H1 (cell line): Measurements from ENCODE around the gene RWDD1. TPM values are rescaled to one million over a fixed set of nuclear protein-coding genes. Genes with fewer than 3 reads are reported as not detected.

Source experiments
- CTCF ChIA-PET: fragments of 300-600 bp; sonication (Branson Sonifier 250); formaldehyde crosslinking; loops from one replicate; lab custom pipeline; 2021; ENCODE audit not compliant: partially characterized antibody; lab: Charles Lee
- POLR2A ChIA-PET: fragments of 300-600 bp; sonication (Branson Sonifier 250); formaldehyde crosslinking; loops from one replicate; lab custom pipeline; 2021; ENCODE audit warnings: inconsistent platforms; ENCODE audit not compliant: partially characterized antibody; lab: Charles Lee
- DNase-seq, 2 experiments: peaks; one replicate each; pipeline versions ENCODE4 v3.0.0 to v3.0.0-alpha.2; 2010 to 2022; ENCODE audit warnings: low spot score in 2 of 2, low read depth in 1 of 2, mixed read lengths in 1 of 2
- FAIRE-seq: peaks from 2 replicates; lab custom pipeline; 2011; peaks lifted over from hg19 to GRCh38; lab: Jason Lieb, UNC
- H2AFZ ChIP-seq: 2 replicates; pipeline ENCODE4 v1.8.1; 2012; ENCODE audit warnings: low read length, inconsistent platforms
- H2AK5ac ChIP-seq: 2 replicates; pipeline ENCODE4 v1.6.1; 2013; ENCODE audit warnings: low read depth, low read length
- H2BK120ac ChIP-seq: replicated peaks from 2 replicates; pipeline ENCODE3; 2013; ENCODE audit warnings: low read depth, low read length, inconsistent platforms
- H2BK12ac ChIP-seq: 2 replicates; pipeline ENCODE4 v1.6.1; 2013; ENCODE audit warnings: low read depth, low read length
- H2BK15ac ChIP-seq: 2 replicates; pipeline ENCODE4 v1.6.1; 2013; ENCODE audit warnings: low read length
- H2BK20ac ChIP-seq: 2 replicates; pipeline ENCODE4 v1.6.1; 2013; ENCODE audit warnings: low read length
- H2BK5ac ChIP-seq: 2 replicates; pipeline ENCODE4 v1.6.1; 2013; ENCODE audit warnings: low read depth, low read length
- H3K14ac ChIP-seq: 2 replicates; pipeline ENCODE4 v1.6.1; 2013; ENCODE audit warnings: inconsistent platforms; ENCODE audit not compliant: insufficient read length
- H3K18ac ChIP-seq: 2 replicates; pipeline ENCODE4 v1.6.1; 2013; ENCODE audit warnings: low read length; ENCODE audit errors: extremely low read depth
- H3K23ac ChIP-seq: 2 replicates; pipeline ENCODE4 v1.6.1; 2013; ENCODE audit warnings: inconsistent platforms; ENCODE audit not compliant: insufficient read length
- H3K23me2 ChIP-seq: 2 replicates; pipeline ENCODE4 v1.6.1; 2013; ENCODE audit warnings: low read depth, low read length
- H3K27ac ChIP-seq: 2 replicates; pipeline ENCODE4 v1.6.1; 2011; ENCODE audit warnings: low read depth, low read length, inconsistent platforms
- H3K27me3 ChIP-seq, 4 experiments: replicated peaks in 1 of 4; 1 replicate in 1 of 4; 2 replicates in 3 of 4; pipeline versions ENCODE4 v1.6.1 to v1.8.1; 2011 to 2013; ENCODE audit warnings: low read length in 3 of 4, mild to moderate bottlenecking in 3 of 4, inconsistent platforms in 2 of 4, mixed read lengths in 2 of 4, moderate library complexity in 1 of 4; ENCODE audit not compliant: control insufficient read depth in 3 of 4, insufficient read depth in 3 of 4; ENCODE audit errors: extremely low read depth in 1 of 4
- H3K36me3 ChIP-seq, 4 experiments: 2 replicates each; pipeline versions ENCODE4 v1.6.1 to v1.8.1; 2011 to 2013; ENCODE audit warnings: mild to moderate bottlenecking in 4 of 4, low read length in 3 of 4, moderate library complexity in 2 of 4, control low read depth in 1 of 4, inconsistent platforms in 1 of 4; ENCODE audit not compliant: insufficient read depth in 4 of 4, control insufficient read depth in 2 of 4
- H3K4ac ChIP-seq: replicated peaks from 2 replicates; pipeline ENCODE3; 2013; ENCODE audit warnings: low read length, low read depth, mixed read lengths, inconsistent platforms; ENCODE audit not compliant: insufficient read length
- H3K4me1 ChIP-seq, 4 experiments: replicated peaks in 1 of 4; 1 replicate in 1 of 4; 2 replicates in 3 of 4; pipeline versions ENCODE4 v1.6.1 to v1.8.1; 2011 to 2013; ENCODE audit warnings: low read length in 3 of 4, inconsistent platforms in 2 of 4, mixed read lengths in 1 of 4; ENCODE audit not compliant: insufficient read depth in 4 of 4, control insufficient read depth in 3 of 4
- H3K4me2 ChIP-seq, 2 experiments: 2 replicates each; pipeline versions ENCODE4 v1.6.1 to v1.8.1; 2011 to 2013; ENCODE audit warnings: low read depth in 2 of 2, low read length in 2 of 2, control low read depth in 1 of 2, inconsistent platforms in 1 of 2, mild to moderate bottlenecking in 1 of 2; ENCODE audit not compliant: insufficient read depth in 1 of 2
- H3K4me3 ChIP-seq, 4 experiments: fragments of 200-600, 300-600 bp in 1 of 4; sonication (generic), shearing (Covaris generic), sonication (Bioruptor Twin) in 1 of 4; 2 replicates each; pipeline versions ENCODE4 v1.5.1 to v1.8.1; 2011 to 2016; ENCODE audit warnings: low read length in 4 of 4, low read depth in 3 of 4, control low read depth in 2 of 4, inconsistent platforms in 2 of 4, mild to moderate bottlenecking in 2 of 4, mixed read lengths in 1 of 4, moderate library complexity in 1 of 4; ENCODE audit not compliant: insufficient read depth in 2 of 4; ENCODE audit errors: extremely low read depth in 1 of 4
- H3K56ac ChIP-seq: replicated peaks from 2 replicates; pipeline ENCODE3; 2013; ENCODE audit warnings: low read depth, mild to moderate bottlenecking, mixed read lengths, low read length, inconsistent platforms; ENCODE audit not compliant: insufficient read length
- H3K79me1 ChIP-seq: 2 replicates; pipeline ENCODE4 v1.6.1; 2013; ENCODE audit warnings: low read depth, low read length, control low read depth
- H3K79me2 ChIP-seq, 2 experiments: 2 replicates each; pipeline versions ENCODE4 v1.6.1 to v1.8.1; 2012 to 2013; ENCODE audit warnings: low read length in 2 of 2, mild to moderate bottlenecking in 2 of 2, inconsistent platforms in 1 of 2; ENCODE audit not compliant: insufficient read depth in 2 of 2, control insufficient read depth in 1 of 2
- H3K9ac ChIP-seq, 4 experiments: replicated peaks in 1 of 4; 1 replicate in 1 of 4; 2 replicates in 3 of 4; pipeline versions ENCODE4 v1.6.1 to v1.8.1; 2011 to 2013; ENCODE audit warnings: low read depth in 3 of 4, low read length in 3 of 4, control low read depth in 2 of 4, mild to moderate bottlenecking in 2 of 4, moderate library complexity in 2 of 4, inconsistent platforms in 1 of 4; ENCODE audit errors: extremely low read depth in 1 of 4
- H3K9me3 ChIP-seq, 2 experiments: 2 replicates each; pipeline versions ENCODE4 v1.6.1 to v1.8.1; 2012 to 2013; ENCODE audit warnings: mild to moderate bottlenecking in 2 of 2, moderate library complexity in 2 of 2, control low read depth in 1 of 2, inconsistent platforms in 1 of 2, low read depth in 1 of 2, low read length in 1 of 2, mixed read lengths in 1 of 2; ENCODE audit not compliant: insufficient read depth in 2 of 2
- H4K20me1 ChIP-seq, 2 experiments: replicated peaks in 1 of 2; 2 replicates each; pipeline versions ENCODE3 to v1.8.1; 2011 to 2013; ENCODE audit warnings: inconsistent platforms in 2 of 2, low read length in 2 of 2, mild to moderate bottlenecking in 1 of 2; ENCODE audit not compliant: insufficient read depth in 2 of 2, control insufficient read depth in 1 of 2
- H4K5ac ChIP-seq: 2 replicates; pipeline ENCODE4 v1.6.1; 2013; ENCODE audit warnings: low read length, low read depth, mixed read lengths, inconsistent platforms; ENCODE audit not compliant: insufficient read length
- H4K8ac ChIP-seq: 2 replicates; pipeline ENCODE4 v1.8.0; 2013; ENCODE audit warnings: mild to moderate bottlenecking, moderate library complexity, low read length, inconsistent platforms; ENCODE audit not compliant: insufficient read depth; ENCODE audit errors: extremely low read depth
- H4K91ac ChIP-seq: replicated peaks from 2 replicates; pipeline ENCODE3; 2013; ENCODE audit warnings: low read length, mixed read lengths, inconsistent platforms; ENCODE audit not compliant: insufficient read length
- ATF2 ChIP-seq: IDR thresholded peaks from 2 replicates; pipeline ENCODE4 v1.6.1; 2012; ENCODE audit warnings: low read length, inconsistent platforms
- HDAC2 ChIP-seq, 2 experiments: fragments of 300-600 bp in 1 of 2; sonication (generic) in 1 of 2; IDR thresholded peaks; 2 replicates each; pipeline ENCODE4 v1.6.1; 2011 to 2012; ENCODE audit warnings: low read depth in 2 of 2, low read length in 2 of 2, mild to moderate bottlenecking in 2 of 2, moderate library complexity in 2 of 2, borderline replicate concordance in 1 of 2, inconsistent platforms in 1 of 2
- WGBS, 2 experiments: shearing (Covaris generic) in 1 of 2; methylation state at CpG; one replicate each; pipeline versions ENCODE4 v1.1.6 to v1.1.7; 2013 to 2015; ENCODE audit warnings: low lambda C conversion rate in 2 of 2, mixed read lengths in 2 of 2, inconsistent platforms in 1 of 2, low coverage in 1 of 2, missing lambda C conversion rate in 1 of 2; ENCODE audit not compliant: insufficient replicate concordance in 2 of 2, insufficient coverage in 1 of 2, insufficient read length in 1 of 2; ENCODE audit errors: extremely low coverage in 1 of 2, missing lambda C conversion rate in 1 of 2; 5-methylcytosine and 5-hydroxymethylcytosine counted together
- polyA plus RNA-seq, 7 experiments: library from polyadenylated mRNA; depleted of rRNA in 3 of 7; stranded (reverse) in 5 of 7; unstranded in 2 of 7; fragments of >200 nt in 5 of 7; fragments of 200-250 nt in 2 of 7; gene quantifications; 1 replicate in 5 of 7; 2 replicates in 1 of 7; 4 replicates in 1 of 7; pipeline versions ENCODE4 v1.2.1 to v1.2.3, GENCODE V29; 2011 to 2013; ENCODE audit warnings: missing spikeins in 2 of 7, mixed read lengths in 2 of 7
- total RNA-seq: library from RNA; stranded (reverse); fragmentation: NEBNext Ultra II Directional; extraction: Animal tissue kit (Norgen Biotek cat#: 25700); gene quantifications from 2 replicates; pipeline ENCODE4 v1.2.1, GENCODE V29; 2021
- TF ChIP-seq, protein P1 (sequence below): IDR thresholded peaks from 2 replicates; pipeline ENCODE4 v1.6.1; 2012; ENCODE audit warnings: inconsistent platforms

The RWDD1 gene
- total and polyA plus RNA-seq, 2 of the 8 experiments (the other 6 are each of a cell fraction or from before 2014, with no cell fraction given) = 19.5 to 35.2 TPM

- H3K4me3 ChIP-seq = no peak overlapping the region
- H3K56ac ChIP-seq = no peak overlapping the region
- no peaks in the 10 kb centered on the region for H3K4me1 ChIP-seq
- CTCF ChIA-PET = interaction anchor here (0.8 to 2.2 kb wide), 3 partner anchors 9 to 63 kb away, joined by 3 to 9 read pairs (median 3); no protein-coding TSS in a partner anchor
- H3K27me3 ChIP-seq = no peaks in the 10 kb centered on the region
- H3K9me3 ChIP-seq = no peaks in the 10 kb centered on the region
- no peak overlapping the region for H3K23ac ChIP-seq
- no peaks in the 10 kb centered on the region for H3K36me3 ChIP-seq
- H2BK15ac ChIP-seq = no peak overlapping the region
- H3K79me2 ChIP-seq = no peaks in the 10 kb centered on the region
- DNase-seq = no peak
- H4K8ac ChIP-seq = no peak overlapping the region
- 67% methylated on average over 3 of the region's 3 CpGs; no CpG with 5 or more reads in 1 of the 2 experiments for WGBS, 2 experiments
- no peaks in the 10 kb centered on the region for H4K20me1 ChIP-seq
- no peak overlapping the region for H3K27ac ChIP-seq
- H2BK120ac ChIP-seq = no peak overlapping the region
- H3K23me2 ChIP-seq = no peaks in the 10 kb centered on the region
- no peak overlapping the region for H2BK20ac ChIP-seq
- no peak for FAIRE-seq
- POLR2A ChIA-PET = interaction anchor here (1.4 kb wide), 1 partner anchor 8 kb away, joined by 7 read pairs; the partner anchor contains the start of gene RSPH4A
- H3K18ac ChIP-seq = no peak overlapping the region
- no peak overlapping the region for H2AFZ ChIP-seq
- H3K9ac ChIP-seq = no peak overlapping the region
- no peak overlapping the region for H3K4me2 ChIP-seq
- no peak overlapping the region for H2AK5ac ChIP-seq
- no peak overlapping the region for H2BK5ac ChIP-seq
- H4K91ac ChIP-seq = no peak overlapping the region
- H4K5ac ChIP-seq = no peak overlapping the region
- H3K79me1 ChIP-seq = no peaks in the 10 kb centered on the region
- no peak overlapping the region for H3K4ac ChIP-seq
- H3K14ac ChIP-seq = no peak overlapping the region
- H2BK12ac ChIP-seq = no peak overlapping the region
- no peak for TF ChIP-seq ATF2
- TF ChIP-seq, protein P1, sequence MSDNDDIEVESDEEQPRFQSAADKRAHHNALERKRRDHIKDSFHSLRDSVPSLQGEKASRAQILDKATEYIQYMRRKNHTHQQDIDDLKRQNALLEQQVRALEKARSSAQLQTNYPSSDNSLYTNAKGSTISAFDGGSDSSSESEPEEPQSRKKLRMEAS = no peak
- TF ChIP-seq HDAC2 (IDR thresholded peaks at IDR 0.05; ENCODE audit: borderline replicate concordance in 1 of 2, low read depth in 2 of 2, low read length in 2 of 2) = no peak
Observed at GRCh38 chr6:116624036-116624805, 52.9 kb downstream of the RWDD1 start.
